ENCODE data around the gene APPBP2.
"Not testable (repeated sequence)": the region's sequence is repeated elsewhere in the genome, so short reads cannot be mapped to it uniquely, and the experiment has no call there.

Gene APPBP2

GRCh38 chr17:60496041-60496440 lies 30.0 kb downstream of the APPBP2 start:
- DNase-seq (ENCODE audit: low read depth, low spot score): no peak

- DNase-seq (ENCODE audit: low read depth, low spot score): no peak
Measured at GRCh38 chr17:60495260-60495659, 30.8 kb downstream of the APPBP2 start.

- no peak for DNase-seq (ENCODE audit: low read depth, low spot score)
Measured at GRCh38 chr17:60493847-60494321, 32.2 kb downstream of the APPBP2 start.

GRCh38 chr17:60491771-60492170 lies 34.3 kb downstream of the APPBP2 start:
- DNase-seq (ENCODE audit: low read depth, low spot score): no peak

GRCh38 chr17:60490594-60490993 lies 35.4 kb downstream of the APPBP2 start:
- not testable (repeated sequence) for DNase-seq (ENCODE audit: low read depth, low spot score)

- no peak for DNase-seq (ENCODE audit: low read depth, low spot score)
Measured at GRCh38 chr17:60481604-60482003, 44.4 kb downstream of the APPBP2 start.

GRCh38 chr17:60473788-60474187 lies 52.3 kb downstream of the APPBP2 start:
- DNase-seq (ENCODE audit: low read depth, low spot score): no peak

GRCh38 chr17:60472449-60472848 lies 53.6 kb downstream of the APPBP2 start:
- DNase-seq (ENCODE audit: low read depth, low spot score): no peak

GRCh38 chr17:60471451-60471850 lies 54.6 kb downstream of the APPBP2 start:
- no peak for DNase-seq (ENCODE audit: low read depth, low spot score)

GRCh38 chr17:60468371-60468770 lies 57.7 kb downstream of the APPBP2 start:
- DNase-seq (ENCODE audit: low read depth, low spot score): no peak

- no peak for DNase-seq (ENCODE audit: low read depth, low spot score)
Measured at GRCh38 chr17:60464343-60464742, 61.7 kb downstream of the APPBP2 start.

GRCh38 chr17:60463157-60463835 lies 62.7 kb downstream of the APPBP2 start:
- DNase-seq (ENCODE audit: low read depth, low spot score): no peak

GRCh38 chr17:60461584-60461983 lies 64.5 kb downstream of the APPBP2 start:
- no peak for DNase-seq (ENCODE audit: low read depth, low spot score)

- DNase-seq (ENCODE audit: low read depth, low spot score): no peak
Measured at GRCh38 chr17:60457148-60457547, 68.9 kb downstream of the APPBP2 start.

- no peak for DNase-seq (ENCODE audit: low read depth, low spot score)
Measured at GRCh38 chr17:60455378-60455777, 70.7 kb downstream of the APPBP2 start.

- no peak for DNase-seq (ENCODE audit: low read depth, low spot score)
Measured at GRCh38 chr17:60451965-60452364, 74.1 kb downstream of the APPBP2 start.

GRCh38 chr17:60451071-60451470 lies 75.0 kb downstream of the APPBP2 start:
- no peak for DNase-seq (ENCODE audit: low read depth, low spot score)

GRCh38 chr17:60447375-60447774 lies 78.7 kb downstream of the APPBP2 start:
- no peak for DNase-seq (ENCODE audit: low read depth, low spot score)

- no peak for DNase-seq (ENCODE audit: low read depth, low spot score)
Measured at GRCh38 chr17:60445144-60445543, 80.9 kb downstream of the APPBP2 start.

- no peak for DNase-seq (ENCODE audit: low read depth, low spot score)
Measured at GRCh38 chr17:60443713-60444112, 82.3 kb downstream of the APPBP2 start.

- DNase-seq (ENCODE audit: low read depth, low spot score): no peak
Measured at GRCh38 chr17:60442271-60443173, 83.5 kb downstream of the APPBP2 start.

- DNase-seq (ENCODE audit: low read depth, low spot score): no peak
Measured at GRCh38 chr17:60439501-60439900, 86.5 kb downstream of the APPBP2 start.

GRCh38 chr17:60436676-60437075 lies 89.4 kb downstream of the APPBP2 start:
- DNase-seq (ENCODE audit: low read depth, low spot score): no peak
